A549 (cell line): ENCODE results near the gene PLEKHN1. TPM values are rescaled to one million over a fixed set of nuclear protein-coding genes. Genes with fewer than 3 reads are reported as not detected.

ENCODE experiments used
- ATAC-seq, 2 experiments: fragments of 200-7000 bp in 1 of 2; fragments of >200 bp in 1 of 2; cut with Nextera tagmentation in 1 of 2; cut with Tn5 transposase in 1 of 2; 3 replicates each; pipeline versions ENCODE4 v1.8.0 to v1.9.1; 2018 to 2020; ENCODE audit warnings: mild to moderate bottlenecking in 1 of 2, moderate library complexity in 1 of 2
- CTCF ChIA-PET: fragments of 300-600 bp; sonication (Branson Sonifier 250); formaldehyde crosslinking; extraction: SDS; loops from one replicate; lab custom pipeline; 2021; ENCODE audit warnings: antibody characterized with exemption, inconsistent platforms; lab: Yijun Ruan, JAX
- POLR2A ChIA-PET: fragments of 350-600 bp; formaldehyde crosslinking; extraction: SDS; loops from one replicate; lab custom pipeline; 2021; ENCODE audit warnings: antibody characterized with exemption, inconsistent platforms; lab: Yijun Ruan, JAX
- DNase-seq, 2 experiments: peaks; one replicate each; pipeline versions ENCODE4 v3.0.0 to v3.0.0-alpha.2; 2011 to 2016; ENCODE audit warnings: low read depth in 1 of 2, low spot score in 1 of 2
- FAIRE-seq: peaks from 2 replicates; lab custom pipeline; 2011; peaks lifted over from hg19 to GRCh38; lab: Jason Lieb, UNC
- H3K27ac ChIP-seq, 2 experiments: fragments of >200 bp; sonication (Bioruptor Twin); formaldehyde crosslinking; 3 replicates each; pipeline ENCODE4 v1.5.1; 2016 to 2017
- H3K4me1 ChIP-seq: fragments of >200 bp; sonication (Bioruptor Twin); formaldehyde crosslinking; 3 replicates; pipeline ENCODE4 v1.6.1; 2016
- H3K4me2 ChIP-seq: fragments of >200 bp; sonication (Bioruptor Twin); formaldehyde crosslinking; 3 replicates; pipeline ENCODE4 v1.6.1; 2016
- H3K4me3 ChIP-seq: fragments of >200 bp; sonication (Bioruptor Twin); formaldehyde crosslinking; 3 replicates; pipeline ENCODE4 v1.5.1; 2016
- H3K9me3 ChIP-seq: fragments of >200 bp; sonication (Bioruptor Twin); formaldehyde crosslinking; 3 replicates; pipeline ENCODE4 v1.6.1; 2016
- BHLHE40 ChIP-seq: IDR thresholded peaks from 2 replicates; pipeline ENCODE4 v1.6.1; 2012; ENCODE audit warnings: low read depth, low read length, inconsistent platforms
- CEBPB ChIP-seq, 2 experiments: fragments of >200 bp in 1 of 2; sonication (Bioruptor Twin) in 1 of 2; formaldehyde crosslinking in 1 of 2; IDR thresholded peaks; 2 replicates each; pipeline ENCODE4 v1.6.1; 2012 to 2016
- HES2 ChIP-seq: fragments of >200 bp; sonication (Bioruptor Twin); formaldehyde crosslinking; IDR thresholded peaks from 2 replicates; pipeline ENCODE4 v1.6.1; 2016
- HOXB13 ChIP-seq: fragments of 250-450 bp; sonication (Bioruptor Pico); IDR thresholded peaks from 2 replicates; pipeline ENCODE4 v1.5.0; 2020; ENCODE audit warnings: low read depth, mild to moderate bottlenecking, moderate library complexity
- HOXB5 ChIP-seq: fragments of 250-450 bp; sonication (Bioruptor Pico); IDR thresholded peaks from 2 replicates; pipeline ENCODE4 v1.5.0; 2020; ENCODE audit warnings: mild to moderate bottlenecking, moderate library complexity
- NFE2L2 ChIP-seq: fragments of 150-350 bp; conservative IDR thresholded peaks from 2 replicates; pipeline ENCODE4 v1.6.1; 2014; ENCODE audit warnings: low read length
- POLR2A ChIP-seq: IDR thresholded peaks from 2 replicates; pipeline ENCODE4 v1.6.1; 2012; ENCODE audit warnings: mild to moderate bottlenecking, low read length
- RARB ChIP-seq: fragments of 250-450 bp; sonication (Bioruptor Pico); IDR thresholded peaks from 2 replicates; pipeline ENCODE4 v1.8.0; 2021; ENCODE audit warnings: mild to moderate bottlenecking, moderate library complexity
- SREBF2 ChIP-seq: fragments of 450-650 bp; IDR thresholded peaks from 2 replicates; pipeline ENCODE4 v1.6.1; 2014; ENCODE audit warnings: mild to moderate bottlenecking, moderate library complexity
- TP53 ChIP-seq: fragments of 250-450 bp; sonication (Bioruptor Pico); IDR thresholded peaks from 2 replicates; pipeline ENCODE4 v1.5.0; 2021; ENCODE audit warnings: mild to moderate bottlenecking, moderate library complexity
- ZFP36 ChIP-seq: fragments of 450-650 bp; IDR thresholded peaks from 2 replicates; pipeline ENCODE4 v1.6.1; 2014; ENCODE audit warnings: borderline replicate concordance; ENCODE audit not compliant: partially characterized antibody
- ZNF302 ChIP-seq: fragments of 250-450 bp; sonication (Bioruptor Pico); IDR thresholded peaks from 2 replicates; pipeline ENCODE4 v1.9.0; 2021; ENCODE audit warnings: inconsistent platforms, mild to moderate bottlenecking, moderate library complexity
- ZSCAN20 ChIP-seq: fragments of 250-450 bp; sonication (Bioruptor Pico); IDR thresholded peaks from 2 replicates; pipeline ENCODE4 v1.8.0; 2022; ENCODE audit warnings: mild to moderate bottlenecking, moderate library complexity
- WGBS: methylation state at CpG from one replicate; pipeline ENCODE4 v1.1.6; 2017; ENCODE audit errors: missing lambda C conversion rate; 5-methylcytosine and 5-hydroxymethylcytosine counted together
- polyA plus RNA-seq, 4 experiments: library from polyadenylated mRNA; depleted of rRNA in 3 of 4; stranded (reverse); fragments of >200 nt; fragmentation: RNase III in 1 of 4; extraction: RNeasy Plus Mini Kit Qiagen cat#74134 plus additional on column Dnase treatment in 1 of 4; gene quantifications; 2 replicates in 3 of 4; 3 replicates in 1 of 4; pipeline ENCODE4 v1.2.3, GENCODE V29; 2011 to 2017
- TF ChIP-seq, protein P1 (sequence below): fragments of >200 bp; sonication (Bioruptor Twin); formaldehyde crosslinking; IDR thresholded peaks from 3 replicates; pipeline ENCODE4 v1.5.1; 2016
- TF ChIP-seq, protein P2 (sequence below): IDR thresholded peaks from 2 replicates; pipeline ENCODE4 v1.6.1; 2012
- TF ChIP-seq, protein P3 (sequence below): fragments of 250-450 bp; sonication (Bioruptor Pico); IDR thresholded peaks from 2 replicates; pipeline ENCODE4 v1.5.0; 2021; ENCODE audit warnings: mild to moderate bottlenecking, moderate library complexity, borderline replicate concordance
- TF ChIP-seq, protein P4 (sequence below): fragments of >200 bp; sonication (Bioruptor Twin); formaldehyde crosslinking; IDR thresholded peaks from 3 replicates; pipeline ENCODE4 v1.6.1; 2016

PLEKHN1 gene
- polyA plus RNA-seq, 2 of the 4 experiments (the other 2 are of a cell fraction), result 0.75 to 3.2 TPM

GRCh38 chr1:973459-974292 lies 7.4 kb downstream of the PLEKHN1 start:
- TF ChIP-seq, protein P1, sequence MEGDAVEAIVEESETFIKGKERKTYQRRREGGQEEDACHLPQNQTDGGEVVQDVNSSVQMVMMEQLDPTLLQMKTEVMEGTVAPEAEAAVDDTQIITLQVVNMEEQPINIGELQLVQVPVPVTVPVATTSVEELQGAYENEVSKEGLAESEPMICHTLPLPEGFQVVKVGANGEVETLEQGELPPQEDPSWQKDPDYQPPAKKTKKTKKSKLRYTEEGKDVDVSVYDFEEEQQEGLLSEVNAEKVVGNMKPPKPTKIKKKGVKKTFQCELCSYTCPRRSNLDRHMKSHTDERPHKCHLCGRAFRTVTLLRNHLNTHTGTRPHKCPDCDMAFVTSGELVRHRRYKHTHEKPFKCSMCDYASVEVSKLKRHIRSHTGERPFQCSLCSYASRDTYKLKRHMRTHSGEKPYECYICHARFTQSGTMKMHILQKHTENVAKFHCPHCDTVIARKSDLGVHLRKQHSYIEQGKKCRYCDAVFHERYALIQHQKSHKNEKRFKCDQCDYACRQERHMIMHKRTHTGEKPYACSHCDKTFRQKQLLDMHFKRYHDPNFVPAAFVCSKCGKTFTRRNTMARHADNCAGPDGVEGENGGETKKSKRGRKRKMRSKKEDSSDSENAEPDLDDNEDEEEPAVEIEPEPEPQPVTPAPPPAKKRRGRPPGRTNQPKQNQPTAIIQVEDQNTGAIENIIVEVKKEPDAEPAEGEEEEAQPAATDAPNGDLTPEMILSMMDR, result no peak
- TF ChIP-seq ZSCAN20 (CRISPR knock-in tag) (no peak), SREBF2 (no peak), CEBPB (IDR thresholded peaks at IDR 0.05) (no peak), HOXB13 (CRISPR knock-in tag) (no peak), NFE2L2 (no peak), POLR2A (no peak)
- TF ChIP-seq, protein P2, sequence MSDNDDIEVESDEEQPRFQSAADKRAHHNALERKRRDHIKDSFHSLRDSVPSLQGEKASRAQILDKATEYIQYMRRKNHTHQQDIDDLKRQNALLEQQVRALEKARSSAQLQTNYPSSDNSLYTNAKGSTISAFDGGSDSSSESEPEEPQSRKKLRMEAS, result no peak
- TF ChIP-seq, all 56 proteins: peak for 0
- ATAC-seq (no peak), FAIRE-seq (no peak), DNase-seq (no peak)
- Histone ChIP-seq H3K27ac (no peak overlapping the region), H3K4me2 (no peak overlapping the region), H3K9me3 (no peaks in the 10 kb centered on the region), H3K4me3 (no peak overlapping the region), H3K4me1 (peaks cover 7% of the 10 kb centered on the region; the same call in 1 of the 3 replicates)
- WGBS, result 87% methylated on average over 14 of the region's 28 CpGs
- CTCF ChIA-PET, result interaction anchor here (2.7 to 3.7 kb wide), 2 partner anchors 33 to 69 kb away, joined by 11 to 26 read pairs; no protein-coding TSS in a partner anchor
- POLR2A ChIA-PET, result no interaction called here

- ATAC-seq, result no peak
- CTCF ChIA-PET, result interaction anchor here (0.8 to 3.7 kb wide), 3 partner anchors 34 to 70 kb away, joined by 3 to 26 read pairs (median 11); partner anchors contain the start of gene AGRN
- FAIRE-seq, result no peak
- TF ChIP-seq HOXB13 (CRISPR knock-in tag) (no peak), HES2 (no peak), BHLHE40 (no peak), CEBPB (IDR thresholded peaks at IDR 0.05) (no peak), ZFP36 (no peak), TP53 (no peak), HOXB5 (CRISPR knock-in tag) (no peak), ZNF302 (no peak), RARB (CRISPR knock-in tag) (no peak)
- TF ChIP-seq, protein P3, sequence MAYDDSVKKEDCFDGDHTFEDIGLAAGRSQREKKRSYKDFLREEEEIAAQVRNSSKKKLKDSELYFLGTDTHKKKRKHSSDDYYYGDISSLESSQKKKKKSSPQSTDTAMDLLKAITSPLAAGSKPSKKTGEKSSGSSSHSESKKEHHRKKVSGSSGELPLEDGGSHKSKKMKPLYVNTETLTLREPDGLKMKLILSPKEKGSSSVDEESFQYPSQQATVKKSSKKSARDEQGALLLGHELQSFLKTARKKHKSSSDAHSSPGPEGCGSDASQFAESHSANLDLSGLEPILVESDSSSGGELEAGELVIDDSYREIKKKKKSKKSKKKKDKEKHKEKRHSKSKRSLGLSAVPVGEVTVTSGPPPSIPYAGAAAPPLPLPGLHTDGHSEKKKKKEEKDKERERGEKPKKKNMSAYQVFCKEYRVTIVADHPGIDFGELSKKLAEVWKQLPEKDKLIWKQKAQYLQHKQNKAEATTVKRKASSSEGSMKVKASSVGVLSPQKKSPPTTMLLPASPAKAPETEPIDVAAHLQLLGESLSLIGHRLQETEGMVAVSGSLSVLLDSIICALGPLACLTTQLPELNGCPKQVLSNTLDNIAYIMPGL (CRISPR knock-in tag), result no peak
- TF ChIP-seq, protein P4, sequence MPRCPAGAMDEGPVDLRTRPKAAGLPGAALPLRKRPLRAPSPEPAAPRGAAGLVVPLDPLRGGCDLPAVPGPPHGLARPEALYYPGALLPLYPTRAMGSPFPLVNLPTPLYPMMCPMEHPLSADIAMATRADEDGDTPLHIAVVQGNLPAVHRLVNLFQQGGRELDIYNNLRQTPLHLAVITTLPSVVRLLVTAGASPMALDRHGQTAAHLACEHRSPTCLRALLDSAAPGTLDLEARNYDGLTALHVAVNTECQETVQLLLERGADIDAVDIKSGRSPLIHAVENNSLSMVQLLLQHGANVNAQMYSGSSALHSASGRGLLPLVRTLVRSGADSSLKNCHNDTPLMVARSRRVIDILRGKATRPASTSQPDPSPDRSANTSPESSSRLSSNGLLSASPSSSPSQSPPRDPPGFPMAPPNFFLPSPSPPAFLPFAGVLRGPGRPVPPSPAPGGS, result no peak
- WGBS, result 95% methylated on average over 3 of the region's 11 CpGs
- no peak overlapping the region for H3K27ac ChIP-seq
- DNase-seq, result no peak
- H3K9me3 ChIP-seq, result no peaks in the 10 kb centered on the region
- POLR2A ChIA-PET, result no interaction called here
- no peak overlapping the region for H3K4me3 ChIP-seq
- H3K4me1 ChIP-seq, result peaks cover 7% of the 10 kb centered on the region; the same call in 1 of the 3 replicates
- no peak overlapping the region for H3K4me2 ChIP-seq
These were observed 8.0 kb downstream of the PLEKHN1 start for GRCh38 chr1:974293-974640.
